Vagina (tissue), 2 donors: Measurements from ENCODE around the gene TGFB2. TPM values are rescaled to one million over a fixed set of nuclear protein-coding genes. Genes with fewer than 3 reads are reported as not detected.

Experiments used
- DNase-seq, 2 donors: peaks; one replicate each; pipeline ENCODE4 v3.0.0-alpha.2; 2017; ENCODE audit errors: extremely low spot score in 2 of 2
- H3K27ac ChIP-seq: fragments of 200-600 bp; sonication (generic); one replicate; pipeline ENCODE4 v1.5.1; 2019
- H3K27me3 ChIP-seq: fragments of 200-600 bp; sonication (generic); one replicate; pipeline ENCODE4 v1.5.1; 2019
- H3K36me3 ChIP-seq, 2 donors: fragments of 200-600 bp; sonication (generic); one replicate each; pipeline ENCODE4 v1.5.1; 2017 to 2019
- H3K4me1 ChIP-seq: fragments of 200-600 bp; sonication (generic); one replicate; pipeline ENCODE4 v1.5.1; 2019
- H3K4me3 ChIP-seq, 2 donors: fragments of 200-600 bp; sonication (generic); 1 replicate in 1 of 2; 2 replicates in 1 of 2; pipeline ENCODE4 v1.5.1; 2016 to 2019
- H3K9me3 ChIP-seq: fragments of 200-600 bp; sonication (generic); one replicate; pipeline ENCODE4 v1.5.1; 2019
- POLR2A ChIP-seq, 2 donors: fragments of 450-650 bp; IDR thresholded peaks; one replicate each; pipeline ENCODE4 v1.6.1; 2017; ENCODE audit warnings: antibody characterized with exemption in 2 of 2, mild to moderate bottlenecking in 2 of 2, moderate library complexity in 2 of 2
- POLR2AphosphoS5 ChIP-seq, 2 donors: sonication (generic); formaldehyde crosslinking; IDR thresholded peaks; one replicate each; pipeline ENCODE4 v1.9.0; 2017; ENCODE audit warnings: antibody characterized with exemption in 2 of 2, mild to moderate bottlenecking in 2 of 2, low read depth in 1 of 2; ENCODE audit not compliant: insufficient read depth in 1 of 2
- intact Hi-C: fragments of 100-400 bp; cut with DNase I; formaldehyde crosslinking; loops from one replicate; pipeline ENCODE4 v1.15.1; 2023
- total RNA-seq: library from RNA; depleted of rRNA; stranded (reverse); fragments of >200 nt; gene quantifications from one replicate; pipeline ENCODE4 v1.2.3, GENCODE V29; 2016
- TF ChIP-seq, protein P1 (sequence below), 3 experiments: fragments of 450-650 bp in 2 of 3; fragments of 200-600 bp in 1 of 3; sonication (generic) in 1 of 3; IDR thresholded peaks; one replicate each; pipeline ENCODE4 v1.5.1; 2017 to 2019; ENCODE audit warnings: antibody characterized with exemption in 3 of 3, mild to moderate bottlenecking in 2 of 3, moderate library complexity in 2 of 3

The TGFB2 gene
- total RNA-seq, 1 donor from 2014 or later: 16.9 TPM

DNA sequence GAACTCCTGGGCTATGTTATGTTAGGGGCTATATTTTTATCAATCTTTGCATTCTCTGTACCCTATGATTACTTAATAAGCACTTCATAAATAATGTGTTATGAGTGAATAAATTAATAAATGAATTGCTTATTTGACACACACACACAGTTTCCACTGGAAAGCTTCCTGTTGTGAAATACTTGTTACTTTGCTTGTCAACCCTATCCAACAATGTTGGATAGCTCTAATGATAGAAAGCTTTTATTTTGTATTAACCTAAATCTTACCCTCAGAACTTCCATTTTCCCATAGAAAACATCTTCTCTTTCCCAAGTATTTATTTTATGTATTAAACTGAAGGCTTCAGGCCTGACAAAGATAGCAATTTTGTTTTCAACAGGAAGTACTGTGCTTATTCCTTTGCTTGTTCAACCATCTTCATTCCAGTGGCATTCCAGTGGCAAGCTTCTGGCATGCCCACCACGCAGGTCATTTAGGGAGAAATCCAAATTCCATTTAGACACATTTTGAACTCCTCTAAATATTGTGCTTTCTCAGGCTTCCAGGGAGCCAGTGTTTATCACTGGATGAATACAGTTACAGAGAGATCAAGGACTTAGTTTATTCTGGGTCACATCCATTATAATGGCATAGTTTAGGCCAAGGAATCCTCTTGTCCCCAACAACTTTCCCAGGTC lies 134.4 kb downstream of the TGFB2 start:
- peak overlapping the region; percentile 22 for H3K27ac ChIP-seq
- H3K36me3 ChIP-seq: no peaks in the 10 kb centered on the region
- H3K4me1 ChIP-seq: peaks cover 12% of the 10 kb centered on the region
- no peaks in the 10 kb centered on the region for H3K9me3 ChIP-seq
- no peak overlapping the region for H3K4me3 ChIP-seq
- H3K27me3 ChIP-seq: no peaks in the 10 kb centered on the region
- TF ChIP-seq POLR2A (IDR thresholded peaks at IDR 0.05): no peak
- TF ChIP-seq, protein P1, sequence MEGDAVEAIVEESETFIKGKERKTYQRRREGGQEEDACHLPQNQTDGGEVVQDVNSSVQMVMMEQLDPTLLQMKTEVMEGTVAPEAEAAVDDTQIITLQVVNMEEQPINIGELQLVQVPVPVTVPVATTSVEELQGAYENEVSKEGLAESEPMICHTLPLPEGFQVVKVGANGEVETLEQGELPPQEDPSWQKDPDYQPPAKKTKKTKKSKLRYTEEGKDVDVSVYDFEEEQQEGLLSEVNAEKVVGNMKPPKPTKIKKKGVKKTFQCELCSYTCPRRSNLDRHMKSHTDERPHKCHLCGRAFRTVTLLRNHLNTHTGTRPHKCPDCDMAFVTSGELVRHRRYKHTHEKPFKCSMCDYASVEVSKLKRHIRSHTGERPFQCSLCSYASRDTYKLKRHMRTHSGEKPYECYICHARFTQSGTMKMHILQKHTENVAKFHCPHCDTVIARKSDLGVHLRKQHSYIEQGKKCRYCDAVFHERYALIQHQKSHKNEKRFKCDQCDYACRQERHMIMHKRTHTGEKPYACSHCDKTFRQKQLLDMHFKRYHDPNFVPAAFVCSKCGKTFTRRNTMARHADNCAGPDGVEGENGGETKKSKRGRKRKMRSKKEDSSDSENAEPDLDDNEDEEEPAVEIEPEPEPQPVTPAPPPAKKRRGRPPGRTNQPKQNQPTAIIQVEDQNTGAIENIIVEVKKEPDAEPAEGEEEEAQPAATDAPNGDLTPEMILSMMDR (IDR thresholded peaks at IDR 0.05): no peak
- no peak for TF ChIP-seq POLR2AphosphoS5 (IDR thresholded peaks at IDR 0.05; ENCODE audit: insufficient read depth in 1 of 2, low read depth in 1 of 2)
- DNase-seq: no peak
- intact Hi-C loops: no loop called here

DNA sequence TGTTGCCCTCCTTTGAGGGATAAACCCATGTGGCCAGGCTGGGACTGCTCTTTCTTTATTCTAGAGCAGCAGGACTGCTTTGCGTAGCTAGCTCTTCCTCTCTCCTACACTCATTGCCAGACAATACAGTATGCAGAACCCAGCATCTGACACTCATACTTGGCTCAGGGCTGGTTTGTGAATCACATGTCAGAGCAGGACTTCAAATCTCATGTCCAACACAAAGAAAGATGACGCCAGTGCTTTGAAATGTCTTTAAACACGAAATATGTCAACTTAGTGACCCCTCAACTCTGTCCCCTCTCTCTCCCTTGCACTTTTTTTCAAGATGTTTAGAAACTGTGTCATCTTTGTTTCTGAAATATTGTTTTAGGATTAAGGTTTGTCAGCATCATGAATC lies 135.0 kb downstream of the TGFB2 start:
- Histone ChIP-seq H3K4me1 (peaks cover 12% of the 10 kb centered on the region), H3K36me3 (no peaks in the 10 kb centered on the region), H3K27me3 (no peaks in the 10 kb centered on the region), H3K9me3 (no peaks in the 10 kb centered on the region), H3K4me3 (no peak overlapping the region), H3K27ac (peak overlapping the region; percentile 22)
- no peak for DNase-seq
- TF ChIP-seq POLR2A (IDR thresholded peaks at IDR 0.05) (no peak), POLR2AphosphoS5 (IDR thresholded peaks at IDR 0.05; ENCODE audit: insufficient read depth in 1 of 2, low read depth in 1 of 2) (no peak)
- TF ChIP-seq, protein P1 (IDR thresholded peaks at IDR 0.05): no peak
- intact Hi-C loops: no loop called here

DNA sequence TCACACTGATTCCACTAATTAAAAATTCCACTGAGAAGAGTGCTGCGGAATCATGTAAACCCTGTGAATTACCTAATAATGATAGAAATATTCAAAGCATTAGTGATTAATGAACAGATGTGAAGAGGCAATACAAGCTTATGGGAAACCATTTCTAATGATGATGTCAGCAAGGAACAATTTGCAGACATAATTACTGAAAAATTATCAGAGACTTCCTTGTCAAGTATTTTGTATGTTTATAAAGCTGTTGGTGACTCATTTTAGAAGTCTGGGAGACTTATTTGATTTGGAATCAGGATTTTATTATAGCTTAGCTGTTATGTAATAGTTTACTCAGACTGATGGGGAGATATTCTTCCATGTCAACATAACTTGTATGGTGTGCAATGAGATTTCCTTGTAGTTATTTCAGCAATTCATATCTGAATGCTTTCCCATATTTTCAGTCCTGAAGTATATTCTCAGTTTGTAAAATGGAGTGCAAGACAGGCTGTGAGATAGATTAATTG lies 135.5 kb downstream of the TGFB2 start:
- no peak for TF ChIP-seq POLR2A (IDR thresholded peaks at IDR 0.05)
- TF ChIP-seq POLR2AphosphoS5 (IDR thresholded peaks at IDR 0.05; ENCODE audit: insufficient read depth in 1 of 2, low read depth in 1 of 2): peak in 1 of 2 donors; percentile 6
- H3K27me3 ChIP-seq: no peaks in the 10 kb centered on the region
- no peak overlapping the region for H3K4me3 ChIP-seq
- H3K4me1 ChIP-seq: peaks cover 12% of the 10 kb centered on the region
- intact Hi-C loops: no loop called here
- DNase-seq: no peak
- peak overlapping the region; percentile 22 for H3K27ac ChIP-seq
- no peaks in the 10 kb centered on the region for H3K9me3 ChIP-seq
- no peaks in the 10 kb centered on the region for H3K36me3 ChIP-seq

DNA sequence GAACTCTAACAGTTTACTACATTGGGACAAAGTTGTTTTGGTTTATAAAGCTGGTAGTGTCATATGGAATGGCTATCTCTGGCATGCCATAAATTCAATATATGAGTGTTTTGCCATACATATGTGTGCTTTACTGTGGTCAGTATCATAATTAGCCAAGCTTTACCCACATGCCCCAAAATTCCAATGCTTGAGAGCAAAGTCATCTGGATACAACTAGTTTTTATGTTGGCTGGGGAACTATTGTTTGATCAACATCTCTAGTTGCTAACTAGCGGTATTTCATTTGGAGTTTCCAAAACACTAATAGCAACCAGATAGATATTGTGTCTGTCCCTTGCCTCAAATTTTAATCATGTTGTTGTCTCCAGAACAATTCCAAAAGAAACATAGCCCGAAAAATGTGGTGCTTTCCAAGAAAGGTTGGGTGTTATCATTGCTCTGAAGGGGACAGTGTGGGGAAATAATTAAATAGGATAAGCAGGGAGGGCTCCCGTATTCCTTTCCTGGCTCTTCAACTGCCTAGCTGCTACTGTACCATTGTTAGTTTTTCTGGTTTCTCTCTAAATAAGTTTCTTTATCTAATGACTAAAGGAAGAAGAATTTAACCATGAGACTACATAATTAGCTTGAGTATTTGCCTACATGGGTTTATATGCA lies 136.1 kb downstream of the TGFB2 start:
- no peak for DNase-seq
- no peak overlapping the region for H3K4me3 ChIP-seq
- no peak overlapping the region for H3K27ac ChIP-seq
- no peaks in the 10 kb centered on the region for H3K36me3 ChIP-seq
- intact Hi-C loops: no loop called here
- no peak for TF ChIP-seq POLR2AphosphoS5 (IDR thresholded peaks at IDR 0.05; ENCODE audit: insufficient read depth in 1 of 2, low read depth in 1 of 2)
- TF ChIP-seq, protein P1 (IDR thresholded peaks at IDR 0.05): no peak
- no peak for TF ChIP-seq POLR2A (IDR thresholded peaks at IDR 0.05)
- H3K27me3 ChIP-seq: no peaks in the 10 kb centered on the region
- no peaks in the 10 kb centered on the region for H3K9me3 ChIP-seq
- peaks cover 12% of the 10 kb centered on the region for H3K4me1 ChIP-seq

DNA sequence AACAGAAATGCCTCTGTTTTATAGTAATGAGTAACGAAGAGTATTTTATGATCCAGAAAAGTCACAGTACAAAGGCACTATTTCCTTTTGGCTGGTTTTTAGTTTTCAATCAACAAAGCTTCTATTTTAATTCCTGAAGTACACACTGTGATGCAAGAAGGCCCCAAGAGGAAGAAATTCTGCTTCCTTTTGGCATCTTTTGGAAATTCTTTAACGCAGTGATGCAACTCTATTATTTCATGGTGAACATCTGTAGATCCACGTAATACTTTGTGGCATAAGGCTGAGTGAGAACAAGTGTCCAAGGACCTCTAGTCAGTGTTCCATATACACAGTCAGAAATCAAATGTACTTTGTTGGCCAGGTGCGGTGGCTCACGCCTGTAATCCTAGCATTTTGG lies 137.5 kb downstream of the TGFB2 start:
- H3K4me1 ChIP-seq: peaks cover 12% of the 10 kb centered on the region
- H3K27me3 ChIP-seq: no peaks in the 10 kb centered on the region
- no peaks in the 10 kb centered on the region for H3K9me3 ChIP-seq
- TF ChIP-seq POLR2AphosphoS5 (IDR thresholded peaks at IDR 0.05; ENCODE audit: insufficient read depth in 1 of 2, low read depth in 1 of 2) (peak; percentile 12 to 42), POLR2A (IDR thresholded peaks at IDR 0.05) (no peak)
- TF ChIP-seq, protein P1 (IDR thresholded peaks at IDR 0.05): no peak
- no peaks in the 10 kb centered on the region for H3K36me3 ChIP-seq
- no peak overlapping the region for H3K4me3 ChIP-seq
- H3K27ac ChIP-seq: no peak overlapping the region
- DNase-seq: no peak
- intact Hi-C loops: no loop called here
